SK-N-MC (cell line): ENCODE data around the gene RGSL1.

ENCODE experiments used
- EZH2 ChIP-seq: fragments of 200-600 bp; sonication (generic); IDR thresholded peaks from one replicate; pipeline ENCODE4 v1.6.1; 2017; ENCODE audit warnings: antibody characterized with exemption
- FOXP2 ChIP-seq: optimal IDR thresholded peaks from 2 replicates; pipeline ENCODE3; 2011; ENCODE audit warnings: mild to moderate bottlenecking, moderate library complexity; ENCODE audit not compliant: insufficient read depth; ENCODE audit errors: extremely low read length, control extremely low read depth
- POLR2AphosphoS5 ChIP-seq: IDR thresholded peaks from 2 replicates; pipeline ENCODE4 v1.6.1; 2012; ENCODE audit warnings: mild to moderate bottlenecking, low read depth, low read length, borderline replicate concordance

DNA sequence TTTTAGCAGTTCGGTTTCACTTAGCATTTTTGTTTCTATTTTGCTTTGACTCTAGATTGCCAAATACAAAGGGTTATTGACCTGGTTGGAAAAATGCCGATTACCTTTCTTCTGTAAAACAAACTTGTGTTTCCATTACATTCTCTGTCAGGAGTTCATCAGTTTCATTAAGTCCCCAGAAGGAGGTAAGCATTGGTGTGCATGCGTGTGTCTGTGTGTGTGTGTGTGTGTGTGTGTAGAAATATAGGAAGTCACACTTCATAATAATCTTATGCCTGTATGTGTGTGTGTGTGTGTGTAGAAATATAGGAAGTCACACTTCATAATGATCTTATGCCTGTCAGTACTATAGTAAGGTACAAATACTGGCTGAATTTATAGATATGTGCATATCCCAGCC lies 10.0 kb downstream of the RGSL1 start:
- no peak for TF ChIP-seq POLR2AphosphoS5
- no peak for TF ChIP-seq EZH2
- TF ChIP-seq FOXP2: no peak
